SH-SY5Y (cell line): Measurements from ENCODE around the gene RBKS.

ENCODE experiments used
- GATA2 ChIP-seq: IDR thresholded peaks from 2 replicates; pipeline ENCODE4 v1.6.1; 2011; ENCODE audit warnings: mild to moderate bottlenecking, low read depth, low read length
- GATA3 ChIP-seq: IDR thresholded peaks from 2 replicates; pipeline ENCODE4 v1.6.1; 2011; ENCODE audit warnings: low read depth, mild to moderate bottlenecking, low read length, moderate library complexity

GRCh38 chr2:27808418-27808817, 81.8 kb downstream of the RBKS start:
- TF ChIP-seq GATA2 (no peak), GATA3 (no peak)
